ENCODE data around the gene ZNF343.
A peak's percentile ranks its signal among the peaks of the same experiment; 100 is the strongest.
"Not testable (repeated sequence)": the region's sequence is repeated elsewhere in the genome, so short reads cannot be mapped to it uniquely, and the experiment has no call there.

Gene ZNF343

GRCh38 chr20:2508631-2509467 is at the start of gene ZNF343:
Gene ZNF343 (minus strand): TSS chr20:2508915. CDS start chr20:2493895, 15,020 bp downstream.
- DNase-seq, result peak; percentile 60 to 85

- no peak for DNase-seq
Measured at GRCh38 chr20:2557873-2558580, 49.3 kb upstream of the ZNF343 start.

GRCh38 chr20:2545594-2545993 is 36.9 kb upstream of the ZNF343 start:
- DNase-seq, result no peak

GRCh38 chr20:2544211-2544610 is 35.5 kb upstream of the ZNF343 start:
- no peak for DNase-seq

GRCh38 chr20:2542361-2542760 is 33.6 kb upstream of the ZNF343 start:
- DNase-seq, result no peak

GRCh38 chr20:2541940-2542339 is 33.2 kb upstream of the ZNF343 start:
- DNase-seq, result no peak

GRCh38 chr20:2538931-2539720 is 30.4 kb upstream of the ZNF343 start:
- no peak for DNase-seq

- no peak for DNase-seq
Measured at GRCh38 chr20:2538356-2538755, 29.6 kb upstream of the ZNF343 start.

- no peak for DNase-seq
Measured at GRCh38 chr20:2537101-2537500, 28.4 kb upstream of the ZNF343 start.

- DNase-seq, result no peak
Measured at GRCh38 chr20:2536560-2536986, 27.9 kb upstream of the ZNF343 start, which contains the start of gene TMC2. Gene TMC2 (plus strand): TSS chr20:2536573. CDS start chr20:2536622, 49 bp downstream.

GRCh38 chr20:2535711-2536559 is 27.2 kb upstream of the ZNF343 start:
- no peak for DNase-seq

GRCh38 chr20:2533118-2533517 is 24.4 kb upstream of the ZNF343 start:
- no peak for DNase-seq

GRCh38 chr20:2528671-2529271 is 20.1 kb upstream of the ZNF343 start:
- no peak for DNase-seq

GRCh38 chr20:2527762-2528161 is 19.0 kb upstream of the ZNF343 start:
- DNase-seq, result no peak

- DNase-seq, result not testable (repeated sequence)
Measured at GRCh38 chr20:2526218-2526583, 17.5 kb upstream of the ZNF343 start.

GRCh38 chr20:2524709-2525506 is 16.2 kb upstream of the ZNF343 start:
- peak in 1 of 2 experiments; percentile 60 for DNase-seq

GRCh38 chr20:2523919-2524708 is 15.4 kb upstream of the ZNF343 start:
- DNase-seq, result peak; percentile 57 to 87

GRCh38 chr20:2522826-2523429 is 14.2 kb upstream of the ZNF343 start:
- DNase-seq, result not testable (repeated sequence)
